ENCODE data around the gene HEPH.

DNA sequence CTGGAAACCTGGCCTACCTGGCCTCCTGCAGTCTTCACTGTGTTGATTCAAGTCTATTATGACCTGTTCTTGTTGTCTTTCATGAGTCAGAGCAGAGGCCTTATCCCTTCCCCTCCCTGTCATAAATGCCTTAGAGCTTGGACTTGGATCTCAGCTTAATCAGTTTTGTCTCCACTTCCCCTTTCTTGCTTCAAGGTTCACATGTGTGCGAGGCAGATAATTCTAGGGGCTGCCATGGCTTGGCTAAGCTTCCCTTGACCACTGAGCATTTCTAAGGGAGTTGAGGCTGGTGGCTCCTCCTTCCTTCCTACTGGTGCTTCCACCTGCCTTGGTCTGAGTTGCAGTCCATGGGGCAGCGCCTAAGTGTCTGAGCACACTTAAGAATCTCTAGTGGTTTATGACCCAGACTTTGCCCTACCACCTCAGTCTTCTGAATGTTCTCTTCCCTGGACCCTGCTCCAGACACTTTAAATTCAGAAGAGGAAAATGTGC is 1.7 kb upstream of the HEPH start:
- TF ChIP-seq, protein P1, sequence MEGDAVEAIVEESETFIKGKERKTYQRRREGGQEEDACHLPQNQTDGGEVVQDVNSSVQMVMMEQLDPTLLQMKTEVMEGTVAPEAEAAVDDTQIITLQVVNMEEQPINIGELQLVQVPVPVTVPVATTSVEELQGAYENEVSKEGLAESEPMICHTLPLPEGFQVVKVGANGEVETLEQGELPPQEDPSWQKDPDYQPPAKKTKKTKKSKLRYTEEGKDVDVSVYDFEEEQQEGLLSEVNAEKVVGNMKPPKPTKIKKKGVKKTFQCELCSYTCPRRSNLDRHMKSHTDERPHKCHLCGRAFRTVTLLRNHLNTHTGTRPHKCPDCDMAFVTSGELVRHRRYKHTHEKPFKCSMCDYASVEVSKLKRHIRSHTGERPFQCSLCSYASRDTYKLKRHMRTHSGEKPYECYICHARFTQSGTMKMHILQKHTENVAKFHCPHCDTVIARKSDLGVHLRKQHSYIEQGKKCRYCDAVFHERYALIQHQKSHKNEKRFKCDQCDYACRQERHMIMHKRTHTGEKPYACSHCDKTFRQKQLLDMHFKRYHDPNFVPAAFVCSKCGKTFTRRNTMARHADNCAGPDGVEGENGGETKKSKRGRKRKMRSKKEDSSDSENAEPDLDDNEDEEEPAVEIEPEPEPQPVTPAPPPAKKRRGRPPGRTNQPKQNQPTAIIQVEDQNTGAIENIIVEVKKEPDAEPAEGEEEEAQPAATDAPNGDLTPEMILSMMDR (IDR thresholded peaks at IDR 0.05; ENCODE audit: insufficient read depth, low read depth, low read length), result no peak
- no peak for TF ChIP-seq EZH2 (IDR thresholded peaks at IDR 0.05; ENCODE audit: insufficient read depth, low read length)

Data from astrocyte (in vitro differentiated cells and primary cell).